Astrocyte (in vitro differentiated cells and primary cell): ENCODE measurements around the gene DPPA5. TPM values are rescaled to one million over a fixed set of nuclear protein-coding genes. Genes with fewer than 3 reads are reported as not detected.
A peak's percentile ranks its signal among the peaks of the same experiment; 100 is the strongest.

Experiments used
- DNase-seq: peaks from one replicate; pipeline ENCODE4 v3.0.0-alpha.2; 2010; ENCODE audit warnings: low read depth
- FAIRE-seq: peaks from 2 replicates; lab custom pipeline; 2011; peaks lifted over from hg19 to GRCh38; lab: Jason Lieb, UNC
- H2AFZ ChIP-seq: 2 replicates; pipeline ENCODE4 v1.6.0; 2012; ENCODE audit warnings: low read depth, low read length, inconsistent platforms
- H3K27ac ChIP-seq: 2 replicates; pipeline ENCODE4 v1.5.1; 2011; ENCODE audit warnings: low read depth, low read length, inconsistent platforms
- H3K27me3 ChIP-seq: 2 replicates; pipeline ENCODE4 v1.6.0; 2011; ENCODE audit warnings: low read length, inconsistent platforms; ENCODE audit not compliant: insufficient read depth
- H3K36me3 ChIP-seq: 2 replicates; pipeline ENCODE4 v1.5.1; 2011; ENCODE audit warnings: low read length, inconsistent platforms; ENCODE audit not compliant: insufficient read depth
- H3K4me1 ChIP-seq: 2 replicates; pipeline ENCODE4 v1.5.1; 2011; ENCODE audit warnings: low read length, inconsistent platforms; ENCODE audit not compliant: insufficient read depth
- H3K4me2 ChIP-seq: 2 replicates; pipeline ENCODE4 v1.6.0; 2012; ENCODE audit warnings: low read length, inconsistent platforms
- H3K4me3 ChIP-seq: 2 replicates; pipeline ENCODE4 v1.5.1; 2011; ENCODE audit warnings: low read depth, mild to moderate bottlenecking, low read length, inconsistent platforms; ENCODE audit not compliant: insufficient read depth
- H3K79me2 ChIP-seq: 2 replicates; pipeline ENCODE4 v1.6.0; 2012; ENCODE audit warnings: mild to moderate bottlenecking, low read length, inconsistent platforms; ENCODE audit not compliant: insufficient read depth
- H3K9ac ChIP-seq: 2 replicates; pipeline ENCODE4 v1.6.0; 2012; ENCODE audit warnings: mild to moderate bottlenecking, low read length, inconsistent platforms
- H3K9me3 ChIP-seq: 2 replicates; pipeline ENCODE4 v1.5.1; 2012; ENCODE audit warnings: low read depth, mild to moderate bottlenecking, low read length, inconsistent platforms; ENCODE audit not compliant: insufficient read depth
- H4K20me1 ChIP-seq: 2 replicates; pipeline ENCODE4 v1.6.0; 2012; ENCODE audit warnings: low read length, inconsistent platforms; ENCODE audit not compliant: insufficient read depth
- H3K27ac Mint-ChIP-seq: one replicate; pipeline ENCODE4 v1.8.0; 2021; ENCODE audit warnings: mild to moderate bottlenecking, mixed read lengths; ENCODE audit not compliant: unreplicated experiment
- H3K27me3 Mint-ChIP-seq: one replicate; pipeline ENCODE4 v1.8.0; 2021; ENCODE audit warnings: low read depth, mixed read lengths; ENCODE audit not compliant: unreplicated experiment
- H3K36me3 Mint-ChIP-seq: one replicate; pipeline ENCODE4 v1.8.0; 2021; ENCODE audit warnings: low read depth, mixed read lengths; ENCODE audit not compliant: unreplicated experiment
- H3K4me1 Mint-ChIP-seq: one replicate; pipeline ENCODE4 v1.8.0; 2021; ENCODE audit warnings: low read depth, mixed read lengths; ENCODE audit not compliant: unreplicated experiment
- H3K4me3 Mint-ChIP-seq: one replicate; pipeline ENCODE4 v1.8.0; 2021; ENCODE audit warnings: mild to moderate bottlenecking, moderate library complexity, mixed read lengths; ENCODE audit not compliant: unreplicated experiment
- H3K9me3 Mint-ChIP-seq: one replicate; pipeline ENCODE4 v1.8.0; 2021; ENCODE audit warnings: mild to moderate bottlenecking, mixed read lengths; ENCODE audit not compliant: unreplicated experiment
- EZH2 ChIP-seq: IDR thresholded peaks from 2 replicates; pipeline ENCODE4 v1.6.1; 2012; ENCODE audit warnings: mild to moderate bottlenecking, low read length, inconsistent platforms; ENCODE audit not compliant: insufficient read depth
- total RNA-seq: library from RNA; stranded (reverse); gene quantifications from 2 replicates; pipeline ENCODE4 v1.2.1, GENCODE V29; 2021
- TF ChIP-seq, protein P1 (sequence below): IDR thresholded peaks from 2 replicates; pipeline ENCODE4 v1.5.1; 2011; ENCODE audit warnings: low read depth, mild to moderate bottlenecking, inconsistent platforms, low read length, moderate library complexity; ENCODE audit not compliant: insufficient read depth

DPPA5 gene
- total RNA-seq, 1 donor from 2014 or later = not detected

DNA sequence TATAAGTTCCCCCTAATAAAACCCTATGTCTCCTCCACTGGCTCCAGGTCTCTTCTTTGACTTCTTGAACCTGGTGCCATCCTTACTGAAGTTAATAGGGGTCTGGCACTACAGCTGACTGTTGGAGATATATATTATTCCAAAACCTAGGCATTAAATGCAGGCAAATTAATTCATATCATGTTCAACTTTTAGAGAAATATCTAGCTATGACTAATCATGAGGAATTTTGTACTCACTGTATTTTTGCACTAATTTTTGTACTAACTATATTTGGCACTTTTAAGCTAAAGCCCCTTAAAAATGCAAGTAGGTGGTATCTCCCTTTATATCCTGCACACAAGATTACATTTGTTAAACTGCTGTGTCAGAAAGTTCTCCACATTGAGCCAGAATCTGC lies 10.9 kb downstream of the DPPA5 start:
- H3K4me3 Mint-ChIP-seq = no peak overlapping the region

DNA sequence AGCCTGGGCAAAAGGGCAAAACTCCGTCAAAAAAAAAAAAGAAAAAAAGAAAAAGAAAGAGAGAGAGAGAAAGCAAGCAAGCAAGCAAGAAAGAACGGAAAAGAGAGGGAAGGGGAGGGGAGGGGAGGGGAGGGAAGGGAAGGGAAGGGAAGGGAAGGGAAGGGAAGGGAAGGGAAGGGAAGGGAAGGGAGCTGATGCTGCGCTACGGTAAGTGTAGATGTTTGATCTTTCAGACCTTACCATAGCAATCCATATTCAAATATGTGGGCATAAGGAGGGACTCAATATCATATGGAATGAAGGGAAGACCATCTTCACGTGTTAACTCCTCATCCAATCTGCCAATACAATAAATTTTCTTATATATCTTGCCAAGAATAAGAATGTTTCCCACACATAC lies 11.9 kb downstream of the DPPA5 start:
- H4K20me1 ChIP-seq = no peaks in the 10 kb centered on the region
- Mint-ChIP-seq H3K27me3 (no peaks in the 10 kb centered on the region), H3K27ac (no peak overlapping the region), H3K36me3 (no peaks in the 10 kb centered on the region), H3K4me3 (no peak overlapping the region), H3K9me3 (peaks cover 3% of the 10 kb centered on the region), H3K4me1 (no peaks in the 10 kb centered on the region)
- no peak overlapping the region for H3K4me2 ChIP-seq
- H3K36me3 ChIP-seq = no peaks in the 10 kb centered on the region
- H3K4me3 ChIP-seq = no peak overlapping the region
- DNase-seq (no peak), FAIRE-seq (no peak)
- no peaks in the 10 kb centered on the region for H3K79me2 ChIP-seq
- no peaks in the 10 kb centered on the region for H3K4me1 ChIP-seq
- no peak overlapping the region for H3K27ac ChIP-seq
- TF ChIP-seq EZH2 = no peak
- TF ChIP-seq, protein P1, sequence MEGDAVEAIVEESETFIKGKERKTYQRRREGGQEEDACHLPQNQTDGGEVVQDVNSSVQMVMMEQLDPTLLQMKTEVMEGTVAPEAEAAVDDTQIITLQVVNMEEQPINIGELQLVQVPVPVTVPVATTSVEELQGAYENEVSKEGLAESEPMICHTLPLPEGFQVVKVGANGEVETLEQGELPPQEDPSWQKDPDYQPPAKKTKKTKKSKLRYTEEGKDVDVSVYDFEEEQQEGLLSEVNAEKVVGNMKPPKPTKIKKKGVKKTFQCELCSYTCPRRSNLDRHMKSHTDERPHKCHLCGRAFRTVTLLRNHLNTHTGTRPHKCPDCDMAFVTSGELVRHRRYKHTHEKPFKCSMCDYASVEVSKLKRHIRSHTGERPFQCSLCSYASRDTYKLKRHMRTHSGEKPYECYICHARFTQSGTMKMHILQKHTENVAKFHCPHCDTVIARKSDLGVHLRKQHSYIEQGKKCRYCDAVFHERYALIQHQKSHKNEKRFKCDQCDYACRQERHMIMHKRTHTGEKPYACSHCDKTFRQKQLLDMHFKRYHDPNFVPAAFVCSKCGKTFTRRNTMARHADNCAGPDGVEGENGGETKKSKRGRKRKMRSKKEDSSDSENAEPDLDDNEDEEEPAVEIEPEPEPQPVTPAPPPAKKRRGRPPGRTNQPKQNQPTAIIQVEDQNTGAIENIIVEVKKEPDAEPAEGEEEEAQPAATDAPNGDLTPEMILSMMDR = no peak
- H3K9me3 ChIP-seq = no peaks in the 10 kb centered on the region
- no peak overlapping the region for H3K9ac ChIP-seq
- no peak overlapping the region for H2AFZ ChIP-seq
- peaks cover 1% of the 10 kb centered on the region for H3K27me3 ChIP-seq

More for the DNA sequence above, 10.9 kb downstream of the DPPA5 start:
- H3K4me1 Mint-ChIP-seq = no peaks in the 10 kb centered on the region
- FAIRE-seq = peak; percentile 13
- H3K27ac Mint-ChIP-seq = no peak overlapping the region
- H3K79me2 ChIP-seq = no peaks in the 10 kb centered on the region
- no peaks in the 10 kb centered on the region for H3K4me1 ChIP-seq
- DNase-seq = no peak
- no peaks in the 10 kb centered on the region for H3K36me3 Mint-ChIP-seq
- TF ChIP-seq, protein P1 = no peak
- TF ChIP-seq EZH2 = no peak
- peaks cover 3% of the 10 kb centered on the region for H3K9me3 Mint-ChIP-seq
- no peak overlapping the region for H3K27ac ChIP-seq
- no peaks in the 10 kb centered on the region for H4K20me1 ChIP-seq
- H3K4me3 ChIP-seq = no peak overlapping the region
- H3K27me3 ChIP-seq = peaks cover 4% of the 10 kb centered on the region
- H3K36me3 ChIP-seq = no peaks in the 10 kb centered on the region
- H3K9ac ChIP-seq = no peak overlapping the region
- no peak overlapping the region for H2AFZ ChIP-seq
- H3K27me3 Mint-ChIP-seq = no peaks in the 10 kb centered on the region
- no peak overlapping the region for H3K4me2 ChIP-seq
- H3K9me3 ChIP-seq = no peaks in the 10 kb centered on the region

DNA sequence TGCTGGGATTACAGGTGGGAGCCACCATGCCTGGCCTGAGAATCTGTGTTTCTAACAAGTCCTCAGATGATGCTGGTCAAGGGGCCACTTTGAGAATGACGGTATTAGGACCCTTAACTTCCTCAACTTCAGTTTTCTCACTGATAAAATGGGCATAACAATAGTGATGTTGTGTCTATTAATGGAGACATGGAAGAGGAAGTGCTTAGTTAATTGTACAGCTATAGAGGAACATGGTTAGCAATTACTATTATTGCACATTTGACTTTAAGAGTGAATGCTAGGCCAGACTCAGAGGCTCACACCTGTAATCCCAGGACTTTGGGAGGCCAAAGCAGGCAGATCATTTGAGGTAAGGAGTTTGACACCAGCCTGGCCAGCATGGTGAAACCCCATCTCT lies 12.7 kb downstream of the DPPA5 start:
- no peaks in the 10 kb centered on the region for H3K27me3 Mint-ChIP-seq
- DNase-seq (no peak), FAIRE-seq (no peak)
- Histone ChIP-seq H3K4me3 (no peak overlapping the region), H2AFZ (no peak overlapping the region), H3K27me3 (no peaks in the 10 kb centered on the region), H3K4me2 (no peak overlapping the region), H3K4me1 (no peaks in the 10 kb centered on the region), H3K9me3 (no peaks in the 10 kb centered on the region), H3K36me3 (no peaks in the 10 kb centered on the region), H3K9ac (no peak overlapping the region), H3K79me2 (no peaks in the 10 kb centered on the region), H3K27ac (no peak overlapping the region), H4K20me1 (no peaks in the 10 kb centered on the region)
- no peak overlapping the region for H3K4me3 Mint-ChIP-seq
- peaks cover 3% of the 10 kb centered on the region for H3K9me3 Mint-ChIP-seq
- TF ChIP-seq, protein P1 = no peak
- no peak for TF ChIP-seq EZH2
- no peak overlapping the region for H3K27ac Mint-ChIP-seq
- no peaks in the 10 kb centered on the region for H3K36me3 Mint-ChIP-seq
- no peaks in the 10 kb centered on the region for H3K4me1 Mint-ChIP-seq
